Measurements from ENCODE around the gene CXCL11.
"Not testable (repeated sequence)": the region's sequence is repeated elsewhere in the genome, so short reads cannot be mapped to it uniquely, and the experiment has no call there.

The CXCL11 gene

GRCh38 chr4:76001700-76002099, 34.2 kb downstream of the CXCL11 start:
- no peak for DNase-seq (ENCODE audit: low read depth in 3 of 3)

- no peak for DNase-seq (ENCODE audit: low read depth in 3 of 3)
Measured at GRCh38 chr4:76000279-76000678, 35.6 kb downstream of the CXCL11 start.

GRCh38 chr4:75998525-75999147, 37.2 kb downstream of the CXCL11 start:
- not testable (repeated sequence) for DNase-seq (ENCODE audit: low read depth in 3 of 3)

- no peak for DNase-seq (ENCODE audit: low read depth in 3 of 3)
Measured at GRCh38 chr4:75997946-75998345, 37.9 kb downstream of the CXCL11 start.

GRCh38 chr4:75997081-75997480, 38.8 kb downstream of the CXCL11 start:
- no peak for DNase-seq (ENCODE audit: low read depth in 3 of 3)

GRCh38 chr4:75995727-75996126, 40.1 kb downstream of the CXCL11 start:
- DNase-seq (ENCODE audit: low read depth in 3 of 3) = no peak

GRCh38 chr4:75992462-75992861, 43.4 kb downstream of the CXCL11 start:
- no peak for DNase-seq (ENCODE audit: low read depth in 3 of 3)

GRCh38 chr4:75989846-75990528, 45.9 kb downstream of the CXCL11 start:
- DNase-seq (ENCODE audit: low read depth in 3 of 3) = no peak

GRCh38 chr4:75985116-75985515, 50.8 kb downstream of the CXCL11 start:
- no peak for DNase-seq (ENCODE audit: low read depth in 3 of 3)
